Upper lobe of right lung (tissue), 1 donor: ENCODE results near the gene MAP7D3. TPM values are rescaled to one million over a fixed set of nuclear protein-coding genes. Genes with fewer than 3 reads are reported as not detected.

Experiments
- ATAC-seq: fragments of 200-7000 bp; cut with Tn5 transposase; one replicate; pipeline ENCODE4 v1.9.1; 2020; ENCODE audit warnings: mild to moderate bottlenecking, moderate library complexity
- DNase-seq: peaks from one replicate; pipeline ENCODE4 v3.0.0-alpha.2; 2020
- H3K27ac ChIP-seq: fragments of 200-600 bp; one replicate; pipeline ENCODE4 v1.8.0; 2022
- H3K27me3 ChIP-seq: fragments of 200-600 bp; one replicate; pipeline ENCODE4 v1.8.0; 2022; ENCODE audit warnings: mild to moderate bottlenecking
- H3K36me3 ChIP-seq: fragments of 200-600 bp; one replicate; pipeline ENCODE4 v1.8.0; 2022
- H3K4me1 ChIP-seq: fragments of 200-600 bp; one replicate; pipeline ENCODE4 v1.8.0; 2022
- H3K4me3 ChIP-seq: fragments of 200-600 bp; one replicate; pipeline ENCODE4 v1.8.0; 2022; ENCODE audit warnings: mild to moderate bottlenecking
- H3K9me3 ChIP-seq: fragments of 200-600 bp; one replicate; pipeline ENCODE4 v1.8.0; 2022
- CTCF ChIP-seq: fragments of 200-600 bp; IDR thresholded peaks from one replicate; pipeline ENCODE4 v1.8.0; 2022; ENCODE audit warnings: antibody characterized with exemption
- intact Hi-C: fragments of 100-400 bp; cut with DNase I; formaldehyde crosslinking; loops from one replicate; pipeline ENCODE4 v1.11.0; 2022
- total RNA-seq: library from RNA; stranded (reverse); fragmentation: NEBNext Ultra II Directional; extraction: Animal tissue kit (Norgen Biotek cat#: 25700); gene quantifications from one replicate; pipeline ENCODE4 v1.2.1, GENCODE V29; 2021
- donor health status: DM: no; HTN: yes; CAD: no; lungs with severe emphysema.

The MAP7D3 gene
- total RNA-seq, 1 donor from 2014 or later = 7.9 TPM

- H3K9me3 ChIP-seq = no peaks in the 10 kb centered on the region
- no peaks in the 10 kb centered on the region for H3K4me1 ChIP-seq
- TF ChIP-seq CTCF = no peak
- no peak overlapping the region for H3K4me3 ChIP-seq
- no peaks in the 10 kb centered on the region for H3K36me3 ChIP-seq
- no peaks in the 10 kb centered on the region for H3K27me3 ChIP-seq
- H3K27ac ChIP-seq = no peak overlapping the region
- DNase-seq (no peak), ATAC-seq (no peak)
- intact Hi-C loops = no loop called here
These were observed 24.4 kb upstream of the MAP7D3 start for GRCh38 chrX:136275553-136275952.

GRCh38 chrX:136273986-136274385 is 22.8 kb upstream of the MAP7D3 start:
- TF ChIP-seq CTCF = no peak
- Histone ChIP-seq H3K27me3 (no peaks in the 10 kb centered on the region), H3K4me3 (no peak overlapping the region), H3K27ac (no peak overlapping the region), H3K4me1 (no peaks in the 10 kb centered on the region), H3K36me3 (no peaks in the 10 kb centered on the region), H3K9me3 (no peaks in the 10 kb centered on the region)
- no peak for ATAC-seq
- intact Hi-C loops = no loop called here
- DNase-seq = no peak

GRCh38 chrX:136272325-136272724 is 21.1 kb upstream of the MAP7D3 start:
- Histone ChIP-seq H3K9me3 (no peaks in the 10 kb centered on the region), H3K36me3 (no peaks in the 10 kb centered on the region), H3K4me3 (no peak overlapping the region), H3K4me1 (no peaks in the 10 kb centered on the region), H3K27ac (no peak overlapping the region), H3K27me3 (no peaks in the 10 kb centered on the region)
- DNase-seq (no peak), ATAC-seq (no peak)
- TF ChIP-seq CTCF = no peak
- intact Hi-C loops = no loop called here

- no peaks in the 10 kb centered on the region for H3K4me1 ChIP-seq
- no peak overlapping the region for H3K27ac ChIP-seq
- H3K36me3 ChIP-seq = no peaks in the 10 kb centered on the region
- H3K4me3 ChIP-seq = no peak overlapping the region
- ATAC-seq = no peak
- no peak for TF ChIP-seq CTCF
- intact Hi-C loops = no loop called here
- no peaks in the 10 kb centered on the region for H3K9me3 ChIP-seq
- H3K27me3 ChIP-seq = no peaks in the 10 kb centered on the region
- no peak for DNase-seq
These were observed 20.1 kb upstream of the MAP7D3 start for GRCh38 chrX:136271300-136271699.

- Histone ChIP-seq H3K4me3 (no peak overlapping the region), H3K9me3 (no peaks in the 10 kb centered on the region), H3K27me3 (no peaks in the 10 kb centered on the region), H3K27ac (no peak overlapping the region), H3K36me3 (no peaks in the 10 kb centered on the region), H3K4me1 (no peaks in the 10 kb centered on the region)
- DNase-seq = no peak
- TF ChIP-seq CTCF = no peak
- intact Hi-C loops = no loop called here
- no peak for ATAC-seq
These were observed 18.7 kb upstream of the MAP7D3 start for GRCh38 chrX:136269921-136270320.
